ENCODE measurements around the gene KCP. TPM values are rescaled to one million over a fixed set of nuclear protein-coding genes. Genes with fewer than 3 reads are reported as not detected.

The KCP gene
- total and polyA plus RNA-seq, 4 donors: 0.15 to 6.1 (median 2.1) TPM; not detected in 1

DNA sequence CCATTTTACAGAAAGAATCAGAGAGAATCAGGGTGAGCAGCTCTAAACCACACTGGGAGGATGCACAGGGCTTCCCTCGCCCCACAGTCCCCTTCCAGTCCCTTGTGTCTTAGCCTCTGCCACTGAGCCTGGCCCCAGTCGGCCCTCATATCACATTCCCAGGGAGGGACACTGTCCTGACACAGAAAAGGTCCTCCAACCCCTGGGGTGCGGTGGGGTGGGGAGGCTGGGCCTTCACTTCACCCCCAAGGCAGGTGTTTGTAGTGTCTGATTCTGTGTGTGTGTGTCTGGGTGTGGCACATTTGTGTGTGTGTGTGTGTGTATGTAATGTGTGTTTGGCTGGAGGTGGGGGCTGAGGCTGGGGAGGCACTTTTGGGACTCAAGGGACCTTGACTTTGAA, 1.8 kb upstream of the KCP start:
- 88 to 94% methylated on average over 3 of the region's 3 CpGs for WGBS, 2 donors
- Histone ChIP-seq H3K9me3 (ENCODE audit: control insufficient read depth, low read length) (no peaks in the 10 kb centered on the region), H3K27me3 (ENCODE audit: control insufficient read depth in 1 of 2, insufficient read depth in 2 of 2, low read length in 1 of 2) (no peaks in the 10 kb centered on the region), H3K4me1 (ENCODE audit: control insufficient read depth in 1 of 2, insufficient read depth in 2 of 2, low read length in 2 of 2) (no peaks in the 10 kb centered on the region), H3K27ac (ENCODE audit: low read depth in 1 of 2, low read length in 2 of 2) (no peak overlapping the region), H3K36me3 (ENCODE audit: control insufficient read depth in 1 of 2, insufficient read depth in 2 of 2, low read length in 1 of 2) (no peaks in the 10 kb centered on the region), H3K4me3 (ENCODE audit: low read length in 2 of 2) (no peak overlapping the region)
- no peak for ATAC-seq (ENCODE audit: low FRiP score)
- DNase-seq: peak in 1 of 2 donors; percentile 49
- intact Hi-C loops (cut with DNase I): no loop called here

DNA sequence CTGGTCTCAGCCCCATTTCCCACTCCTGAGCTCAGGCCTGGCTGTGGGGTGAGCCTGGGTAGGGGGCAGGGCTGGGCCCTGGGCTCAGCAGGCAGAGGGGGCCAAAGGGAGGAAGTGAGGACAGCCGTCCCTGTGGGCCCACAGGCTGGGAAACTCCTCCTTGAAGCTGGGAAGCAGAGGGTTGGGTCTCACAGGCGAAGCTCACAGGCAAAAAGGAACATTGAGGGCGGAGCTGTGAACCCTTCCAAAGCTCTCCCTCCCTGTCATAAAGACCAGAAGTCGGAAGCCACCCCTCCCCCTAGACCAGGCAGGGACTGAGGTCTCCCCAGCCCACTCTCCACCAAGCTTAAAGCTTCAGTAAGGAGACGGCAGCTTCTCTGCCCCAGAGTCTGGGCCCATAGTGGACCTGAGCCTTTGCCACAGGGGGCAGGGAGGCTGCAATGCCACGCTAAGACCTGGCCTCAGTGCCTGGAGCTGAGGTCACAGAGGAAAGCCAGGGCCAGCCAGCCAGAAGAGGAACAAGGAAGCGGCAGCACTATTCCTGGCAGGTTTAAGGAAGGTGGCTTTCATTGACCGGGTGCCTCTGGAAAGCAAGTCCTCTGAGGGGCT, 1.0 kb upstream of the KCP start:
- WGBS, 2 donors: 75 to 79% methylated on average over 8 of the region's 8 CpGs
- DNase-seq (peak in 1 of 2 donors; percentile 76), ATAC-seq (ENCODE audit: low FRiP score) (no peak)
- H3K9me3 ChIP-seq (ENCODE audit: control insufficient read depth, low read length): no peaks in the 10 kb centered on the region
- no peaks in the 10 kb centered on the region for H3K4me1 ChIP-seq (ENCODE audit: control insufficient read depth in 1 of 2, insufficient read depth in 2 of 2, low read length in 2 of 2)
- intact Hi-C loops (cut with DNase I): no loop called here
- no peak overlapping the region for H3K4me3 ChIP-seq (ENCODE audit: low read length in 2 of 2)
- H3K27ac ChIP-seq (ENCODE audit: low read depth in 1 of 2, low read length in 2 of 2): no peak overlapping the region
- H3K36me3 ChIP-seq (ENCODE audit: control insufficient read depth in 1 of 2, insufficient read depth in 2 of 2, low read length in 1 of 2): no peaks in the 10 kb centered on the region
- H3K27me3 ChIP-seq (ENCODE audit: control insufficient read depth in 1 of 2, insufficient read depth in 2 of 2, low read length in 1 of 2): no peaks in the 10 kb centered on the region

DNA sequence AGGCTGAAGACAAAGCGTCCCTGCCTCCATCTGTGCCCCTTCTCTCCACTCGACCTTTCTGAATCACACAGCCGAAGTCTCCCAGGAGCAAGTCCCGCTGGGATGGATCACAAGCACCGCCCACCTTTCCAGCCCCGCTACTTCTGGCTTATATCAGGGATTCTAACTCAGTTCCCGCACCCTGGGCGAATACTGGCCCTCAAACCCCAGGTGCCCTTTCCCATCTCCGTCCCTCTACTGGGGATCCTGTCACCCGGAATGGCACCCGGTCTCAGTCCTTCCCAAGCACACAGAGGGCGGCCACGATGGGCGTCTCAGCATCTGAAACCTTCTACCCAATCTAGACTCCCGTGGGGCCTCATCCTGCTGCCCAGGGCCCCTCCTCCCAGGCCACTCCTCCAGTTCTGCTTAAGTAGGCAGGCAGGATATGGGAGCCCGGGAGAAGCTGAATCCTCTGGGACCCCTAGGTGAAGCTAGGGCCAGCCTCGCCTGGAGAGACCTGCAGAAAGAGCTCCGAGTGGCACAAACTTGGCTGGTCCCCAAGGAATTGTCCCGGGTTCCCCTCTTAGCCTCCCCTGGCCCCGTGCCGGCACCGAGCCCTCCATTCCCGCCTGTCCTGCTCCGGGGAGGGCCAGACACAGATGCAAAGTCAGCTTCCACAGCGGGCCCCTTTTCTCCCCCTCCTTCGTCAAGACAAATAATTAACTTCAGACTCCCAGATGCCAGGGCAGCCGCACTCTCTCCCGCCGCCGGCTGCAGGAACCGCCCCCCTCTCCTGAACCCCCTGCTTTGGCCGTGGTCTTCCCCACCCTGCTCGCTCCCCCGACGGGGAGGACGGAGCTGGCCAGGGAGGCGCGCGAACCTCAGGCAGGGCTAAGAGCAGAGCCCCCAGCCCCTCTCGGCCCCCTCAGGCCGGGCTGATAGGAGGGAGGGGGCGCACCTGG, 612 bp downstream of the KCP start:
- ATAC-seq (ENCODE audit: low FRiP score) (no peak), DNase-seq (peak in 1 of 2 donors; percentile 77)
- Histone ChIP-seq H3K9me3 (ENCODE audit: control insufficient read depth, low read length) (no peaks in the 10 kb centered on the region), H3K36me3 (ENCODE audit: control insufficient read depth in 1 of 2, insufficient read depth in 2 of 2, low read length in 1 of 2) (no peaks in the 10 kb centered on the region), H3K4me1 (ENCODE audit: control insufficient read depth in 1 of 2, insufficient read depth in 2 of 2, low read length in 2 of 2) (no peaks in the 10 kb centered on the region), H3K27me3 (ENCODE audit: control insufficient read depth in 1 of 2, insufficient read depth in 2 of 2, low read length in 1 of 2) (no peaks in the 10 kb centered on the region), H3K27ac (ENCODE audit: low read depth in 1 of 2, low read length in 2 of 2) (no peak overlapping the region), H3K4me3 (ENCODE audit: low read length in 2 of 2) (peak overlapping the region in 1 of 2 donors; percentile 23)
- 4 to 5% methylated on average over 42 of the region's 42 CpGs for WGBS, 2 donors
- intact Hi-C loops (cut with DNase I): loop anchor here in 1 of 2 donors (5.0 kb wide), 1 partner anchor 182 kb away; no protein-coding TSS in a partner anchor

DNA sequence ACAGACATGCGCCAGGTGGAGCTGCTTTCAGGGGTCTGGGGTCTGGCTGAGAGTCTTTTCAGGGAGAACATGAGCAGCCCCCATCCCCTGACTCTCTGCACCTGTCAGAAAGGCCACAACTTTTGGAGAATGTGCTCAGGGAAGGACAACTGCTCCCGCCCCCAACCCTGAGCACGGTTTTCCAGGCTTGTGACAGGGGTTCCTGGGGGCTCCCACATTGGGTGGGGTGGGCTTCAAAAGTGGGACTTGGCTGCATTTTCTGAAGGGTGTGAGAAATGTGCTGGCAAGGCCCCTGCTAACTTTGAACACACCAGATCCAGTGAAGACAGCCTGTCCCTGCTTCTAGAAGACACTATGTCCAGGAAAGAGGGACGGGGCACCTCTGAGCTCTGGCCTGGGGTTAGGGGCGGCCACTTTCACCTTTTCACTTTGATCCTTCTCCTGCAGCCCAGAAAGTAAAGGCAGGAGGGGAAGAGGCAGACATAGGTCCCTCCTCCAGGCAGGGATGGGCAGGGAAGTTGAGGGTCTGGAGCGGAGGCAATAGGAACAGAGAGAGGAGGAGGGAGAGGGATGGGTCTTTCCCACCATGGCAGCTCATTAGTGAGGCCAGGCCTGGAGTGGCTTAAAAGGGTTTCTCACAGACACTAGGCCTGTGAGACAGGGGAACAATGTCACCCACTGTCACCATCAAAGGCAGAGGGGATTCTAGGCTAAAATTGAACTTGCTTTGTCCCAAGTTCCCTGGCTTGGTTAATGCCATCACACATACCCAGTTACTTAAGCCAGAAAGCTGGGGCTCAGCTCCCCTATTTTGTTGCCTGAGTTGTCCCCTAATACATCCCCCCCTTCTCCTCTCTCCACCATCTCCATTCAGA, 1.5 kb downstream of the KCP start:
- H3K4me1 ChIP-seq (ENCODE audit: control insufficient read depth in 1 of 2, insufficient read depth in 2 of 2, low read length in 2 of 2): no peaks in the 10 kb centered on the region
- intact Hi-C loops (cut with DNase I): loop anchor here in 1 of 2 donors (5.0 kb wide), 1 partner anchor 183 kb away; no protein-coding TSS in a partner anchor
- H3K27me3 ChIP-seq (ENCODE audit: control insufficient read depth in 1 of 2, insufficient read depth in 2 of 2, low read length in 1 of 2): no peaks in the 10 kb centered on the region
- H3K27ac ChIP-seq (ENCODE audit: low read depth in 1 of 2, low read length in 2 of 2): no peak overlapping the region
- H3K9me3 ChIP-seq (ENCODE audit: control insufficient read depth, low read length): no peaks in the 10 kb centered on the region
- peak in 1 of 2 donors; percentile 17 for DNase-seq
- no peak overlapping the region for H3K4me3 ChIP-seq (ENCODE audit: low read length in 2 of 2)
- ATAC-seq (ENCODE audit: low FRiP score): no peak
- WGBS, 2 donors: 92 to 94% methylated on average over 6 of the region's 6 CpGs
- no peaks in the 10 kb centered on the region for H3K36me3 ChIP-seq (ENCODE audit: control insufficient read depth in 1 of 2, insufficient read depth in 2 of 2, low read length in 1 of 2)

DNA sequence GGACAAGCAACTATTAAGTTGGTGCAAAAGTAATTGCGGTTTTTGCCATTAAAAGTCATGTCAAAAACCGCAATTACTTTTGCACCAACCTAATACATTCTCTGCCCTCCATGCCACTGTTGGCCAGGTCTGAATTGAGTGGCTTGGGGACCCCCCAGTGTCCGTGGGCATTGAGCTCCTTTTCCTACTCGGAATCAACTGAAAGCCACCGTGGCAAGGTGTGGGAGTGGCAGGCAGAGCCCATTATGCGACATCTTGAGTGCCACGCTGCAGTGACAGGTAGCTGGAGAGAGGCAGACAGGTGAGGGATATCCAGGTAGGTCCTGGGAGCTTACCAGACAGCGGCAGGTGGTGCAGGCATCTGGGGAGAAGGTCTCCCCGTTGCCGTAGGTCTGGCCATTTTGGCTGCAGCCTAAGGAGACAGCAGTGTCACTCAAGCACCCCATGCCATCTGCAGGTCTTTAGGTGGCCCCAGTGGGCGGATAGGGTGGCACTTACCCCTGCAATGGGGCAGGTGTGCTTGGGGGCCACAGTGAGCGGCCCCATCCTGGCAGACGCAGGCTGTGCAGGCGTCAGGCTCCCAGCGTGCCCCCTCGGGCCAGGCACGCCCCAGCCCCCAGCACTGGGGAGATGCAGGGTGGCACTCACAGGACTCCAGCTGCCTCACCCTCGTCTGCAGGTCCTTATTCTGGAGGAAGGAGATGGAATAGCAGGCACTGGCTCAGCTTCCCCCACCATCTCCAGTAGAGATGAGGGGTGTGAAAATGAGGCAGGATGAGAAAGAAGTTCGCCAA, 3.5 kb downstream of the KCP start:
- WGBS, 2 donors: 89 to 90% methylated on average over 19 of the region's 19 CpGs
- ATAC-seq (ENCODE audit: low FRiP score): no peak
- Histone ChIP-seq H3K36me3 (ENCODE audit: control insufficient read depth in 1 of 2, insufficient read depth in 2 of 2, low read length in 1 of 2) (no peaks in the 10 kb centered on the region), H3K4me3 (ENCODE audit: low read length in 2 of 2) (no peak overlapping the region), H3K9me3 (ENCODE audit: control insufficient read depth, low read length) (no peaks in the 10 kb centered on the region), H3K27me3 (ENCODE audit: control insufficient read depth in 1 of 2, insufficient read depth in 2 of 2, low read length in 1 of 2) (no peaks in the 10 kb centered on the region), H3K27ac (ENCODE audit: low read depth in 1 of 2, low read length in 2 of 2) (no peak overlapping the region), H3K4me1 (ENCODE audit: control insufficient read depth in 1 of 2, insufficient read depth in 2 of 2, low read length in 2 of 2) (no peaks in the 10 kb centered on the region)
- DNase-seq: no peak
- intact Hi-C loops (cut with DNase I): loop anchor here in 1 of 2 donors (5.0 kb wide), 1 partner anchor 185 kb away; no protein-coding TSS in a partner anchor

DNA sequence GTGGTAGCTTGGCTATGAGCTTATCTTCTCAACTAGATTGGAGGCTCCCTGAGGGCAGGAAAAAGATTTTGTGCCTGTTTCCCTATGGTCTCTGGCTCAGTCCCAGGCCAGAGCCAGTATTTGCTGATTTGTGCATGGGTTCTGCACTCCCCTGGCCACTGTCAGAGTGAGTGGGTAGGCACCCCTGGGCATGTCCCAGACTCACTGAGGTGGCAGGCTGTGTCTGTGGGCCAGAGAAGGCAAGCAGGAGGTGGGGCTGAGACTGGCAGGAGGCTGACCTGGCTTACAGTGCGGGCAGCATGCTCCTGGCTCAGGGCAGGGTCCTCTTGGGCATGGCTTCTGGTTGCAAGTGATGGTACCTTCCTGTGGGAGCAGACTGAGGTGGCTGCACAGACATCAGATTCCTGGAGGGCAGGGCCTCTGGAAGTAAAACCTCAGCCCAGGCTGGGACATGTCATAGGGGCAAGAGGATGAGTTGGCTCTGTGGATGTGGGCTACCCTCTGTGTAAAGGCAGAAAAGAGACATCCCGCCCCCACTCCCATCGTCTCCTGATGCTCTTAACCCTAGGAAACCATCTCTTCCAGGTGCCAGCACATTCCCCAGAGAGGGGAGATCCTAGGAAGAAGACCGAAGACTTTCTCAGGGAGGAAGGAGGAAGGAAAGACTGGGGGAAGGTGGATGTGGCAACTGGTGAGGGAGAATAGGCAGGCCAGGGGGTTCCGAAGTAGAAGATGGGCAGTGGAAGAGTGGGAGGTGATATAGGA, 4.3 kb downstream of the KCP start:
- ATAC-seq (ENCODE audit: low FRiP score): no peak
- no peaks in the 10 kb centered on the region for H3K27me3 ChIP-seq (ENCODE audit: control insufficient read depth in 1 of 2, insufficient read depth in 2 of 2, low read length in 1 of 2)

DNA sequence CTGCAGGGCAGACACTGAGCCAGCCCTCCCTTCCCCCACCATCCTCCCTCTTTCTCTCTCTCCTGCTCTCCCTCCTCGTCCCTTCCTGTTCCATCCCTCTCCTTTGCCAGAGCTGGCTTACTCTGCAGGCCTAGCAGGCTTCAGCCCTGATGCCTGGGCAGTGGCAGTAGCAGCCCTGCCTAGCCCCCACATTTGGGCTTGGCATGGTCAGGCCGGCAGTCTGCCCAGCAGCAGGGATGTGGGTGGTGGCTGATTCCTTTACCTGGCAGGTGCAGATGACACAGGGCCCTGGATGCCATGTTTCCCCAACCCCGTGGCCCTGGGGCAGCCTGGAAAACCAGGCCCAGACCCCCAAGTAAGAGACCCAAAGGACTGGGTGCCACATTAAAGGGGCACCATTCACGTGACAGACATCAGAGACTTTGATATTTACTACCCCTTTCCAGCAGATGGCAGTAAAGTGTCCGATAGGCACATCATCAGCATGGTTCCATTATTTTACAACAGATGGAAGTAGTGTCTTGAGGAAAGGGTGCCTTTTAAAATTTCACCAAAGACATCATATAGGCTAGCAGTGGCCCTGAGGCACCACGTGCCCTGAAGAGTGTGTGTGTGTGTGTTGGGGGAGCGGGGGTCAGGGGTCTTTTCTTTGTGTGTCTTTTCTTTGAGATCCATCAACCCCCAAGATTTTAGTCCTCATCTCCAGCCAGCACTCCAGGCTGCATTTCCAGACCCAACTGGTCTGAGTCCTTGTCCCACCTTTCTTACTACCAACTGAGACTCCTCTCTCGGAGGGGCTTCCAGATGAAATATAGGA, 5.9 kb downstream of the KCP start:
- Histone ChIP-seq H3K27me3 (ENCODE audit: control insufficient read depth in 1 of 2, insufficient read depth in 2 of 2, low read length in 1 of 2) (no peaks in the 10 kb centered on the region), H3K9me3 (ENCODE audit: control insufficient read depth, low read length) (no peaks in the 10 kb centered on the region), H3K36me3 (ENCODE audit: control insufficient read depth in 1 of 2, insufficient read depth in 2 of 2, low read length in 1 of 2) (no peaks in the 10 kb centered on the region), H3K4me1 (ENCODE audit: control insufficient read depth in 1 of 2, insufficient read depth in 2 of 2, low read length in 2 of 2) (no peaks in the 10 kb centered on the region), H3K27ac (ENCODE audit: low read depth in 1 of 2, low read length in 2 of 2) (no peak overlapping the region), H3K4me3 (ENCODE audit: low read length in 2 of 2) (no peak overlapping the region)
- intact Hi-C loops (cut with DNase I): loop anchor here (5.0 kb wide), 2 partner anchors 183 to 188 kb away; no protein-coding TSS in a partner anchor
- DNase-seq (no peak), ATAC-seq (ENCODE audit: low FRiP score) (no peak)
- WGBS, 2 donors: 56% methylated on average over 7 to 8 of the region's 8 CpGs

More for the DNA sequence above, 4.3 kb downstream of the KCP start:
- WGBS, 2 donors: 92 to 93% methylated on average over 5 of the region's 5 CpGs
- intact Hi-C loops (cut with DNase I): loop anchor here in 1 of 2 donors (5.0 kb wide), 1 partner anchor 186 kb away; no protein-coding TSS in a partner anchor
- Histone ChIP-seq H3K27ac (ENCODE audit: low read depth in 1 of 2, low read length in 2 of 2) (no peak overlapping the region), H3K4me3 (ENCODE audit: low read length in 2 of 2) (no peak overlapping the region), H3K9me3 (ENCODE audit: control insufficient read depth, low read length) (no peaks in the 10 kb centered on the region), H3K4me1 (ENCODE audit: control insufficient read depth in 1 of 2, insufficient read depth in 2 of 2, low read length in 2 of 2) (no peaks in the 10 kb centered on the region), H3K36me3 (ENCODE audit: control insufficient read depth in 1 of 2, insufficient read depth in 2 of 2, low read length in 1 of 2) (no peaks in the 10 kb centered on the region)
- no peak for DNase-seq

Data from aorta (tissue), 5 donors.